G401 (cell line): ENCODE measurements around the gene WDR3. TPM values are rescaled to one million over a fixed set of nuclear protein-coding genes. Genes with fewer than 3 reads are reported as not detected.

Experiments
- total RNA-seq: library from RNA; depleted of rRNA; stranded (reverse); fragments of >200 nt; shearing (Covaris generic); gene quantifications from 2 replicates; pipeline ENCODE4 v1.2.3, GENCODE V29; 2014; rRNA removed

WDR3 gene
- total RNA-seq, 1 experiment from 2014 or later = 29.3 TPM

Other genes with a start within 250 kb of the WDR3 start
- 8.0 and 9.4 TPM in 2 replicates for gene GDAP2, start 118 bp upstream of the WDR3 start, total RNA-seq